Measurements from ENCODE around the gene KDM5A. TPM values are rescaled to one million over a fixed set of nuclear protein-coding genes. Genes with fewer than 3 reads are reported as not detected.

The KDM5A gene
- polyA plus RNA-seq, 1 of the 3 experiments (the other 2 are of a cell fraction), result 6.2 TPM

GRCh38 chr12:288687-289086, 100.4 kb downstream of the KDM5A start:
- ChIA-PET POLR2A (no interaction called here), CTCF (no interaction called here)
- Histone ChIP-seq H4K20me1 (ENCODE audit: insufficient read depth) (no peaks in the 10 kb centered on the region), H3K79me2 (ENCODE audit: insufficient read depth) (peaks cover 13% of the 10 kb centered on the region; the same call in 1 of the 2 replicates), H2AFZ (ENCODE audit: low read depth) (no peak overlapping the region), H3K4me3 (ENCODE audit: low read depth in 2 of 2, low read length in 1 of 2) (no peak overlapping the region), H3K9ac (no peak overlapping the region), H3K9me3 (no peaks in the 10 kb centered on the region), H3K9me2 (no peaks in the 10 kb centered on the region), H3K36me3 (replicated peaks in 1 of 2; ENCODE audit: control insufficient read depth in 1 of 2, insufficient read depth in 2 of 2, low read length in 1 of 2) (peaks cover 69 to 80% of the 10 kb centered on the region in 2 experiments), H3K4me1 (ENCODE audit: control insufficient read depth in 1 of 2, insufficient read depth in 2 of 2, low read depth in 1 of 2, low read length in 1 of 2) (peaks cover 0 to 14% of the 10 kb centered on the region in 2 experiments; a peak in 1 of 4 replicates), H3F3A (replicated peaks; ENCODE audit: insufficient read depth) (peaks cover 20% of the 10 kb centered on the region), H3K27me3 (ENCODE audit: insufficient read depth) (no peaks in the 10 kb centered on the region), H3K4me2 (no peak overlapping the region), H3K27ac (ENCODE audit: low read depth in 2 of 2, low read length in 1 of 2) (no peak overlapping the region)
- 91% methylated on average over 5 of the region's 5 CpGs for WGBS (ENCODE audit: low lambda C conversion rate)
- TF ChIP-seq ELF1 (IDR thresholded peaks at IDR 0.05), result no peak
- no peak for TF ChIP-seq MEF2A (IDR thresholded peaks at IDR 0.05; ENCODE audit: borderline replicate concordance, low read depth)
- no peak for TF ChIP-seq RXRA (IDR thresholded peaks at IDR 0.05; ENCODE audit: borderline replicate concordance, low read depth)
- TF ChIP-seq SMC3 (IDR thresholded peaks at IDR 0.05; ENCODE audit: low read depth, low read length), result no peak
- TF ChIP-seq GABPA (IDR thresholded peaks at IDR 0.05; ENCODE audit: low read depth), result no peak
- TF ChIP-seq MXI1 (IDR thresholded peaks at IDR 0.05; ENCODE audit: low read depth, low read length), result no peak
- no peak for TF ChIP-seq CHD2 (IDR thresholded peaks at IDR 0.05; ENCODE audit: low read length, partially characterized antibody)
- no peak for TF ChIP-seq GATA2 (CRISPR knock-in tag; IDR thresholded peaks at IDR 0.05)
- no peak for TF ChIP-seq TEAD4 (IDR thresholded peaks at IDR 0.05; ENCODE audit: borderline replicate concordance, insufficient read depth)
- DNase-seq, result no peak

GRCh38 chr12:286531-287300, 102.4 kb downstream of the KDM5A start:
- no peaks in the 10 kb centered on the region for H3K9me2 ChIP-seq
- H3K9ac ChIP-seq, result no peak overlapping the region
- 98% methylated on average over 5 of the region's 5 CpGs for WGBS (ENCODE audit: low lambda C conversion rate)
- no peak overlapping the region for H3K4me2 ChIP-seq
- H3K36me3 ChIP-seq (replicated peaks in 1 of 2; ENCODE audit: control insufficient read depth in 1 of 2, insufficient read depth in 2 of 2, low read length in 1 of 2), result peaks cover 71 to 83% of the 10 kb centered on the region in 2 experiments
- no peak overlapping the region for H3K27ac ChIP-seq (ENCODE audit: low read depth in 2 of 2, low read length in 1 of 2)
- peaks cover 5% of the 10 kb centered on the region for H3F3A ChIP-seq (replicated peaks; ENCODE audit: insufficient read depth)
- ChIA-PET CTCF (interaction anchor here (0.9 to 1.1 kb wide), 3 partner anchors 11 to 83 kb away, joined by 3 to 5 read pairs (median 3); partner anchors contain the start of gene SLC6A13), POLR2A (no interaction called here)
- no peaks in the 10 kb centered on the region for H3K27me3 ChIP-seq (ENCODE audit: insufficient read depth)
- TF ChIP-seq ELF1 (IDR thresholded peaks at IDR 0.05) (no peak), SIN3A (IDR thresholded peaks at IDR 0.05; ENCODE audit: borderline replicate concordance, low read depth, low read length) (no peak), EP300 (IDR thresholded peaks at IDR 0.05; ENCODE audit: borderline replicate concordance in 1 of 2, low read depth in 1 of 2, low read length in 1 of 2) (no peak), MXI1 (IDR thresholded peaks at IDR 0.05; ENCODE audit: low read depth, low read length) (no peak), TAF1 (IDR thresholded peaks at IDR 0.05; ENCODE audit: borderline replicate concordance, low read depth, low read length) (no peak), MAX (IDR thresholded peaks at IDR 0.05; ENCODE audit: low read depth) (no peak), GATA2 (CRISPR knock-in tag; IDR thresholded peaks at IDR 0.05) (no peak), USF2 (IDR thresholded peaks at IDR 0.05; ENCODE audit: borderline replicate concordance, low read depth, low read length) (no peak), FOXJ3 (CRISPR knock-in tag; IDR thresholded peaks at IDR 0.05) (no peak), NRF1 (IDR thresholded peaks at IDR 0.05; ENCODE audit: low read depth, low read length) (no peak), NFIC (IDR thresholded peaks at IDR 0.05; ENCODE audit: borderline replicate concordance) (no peak), MEF2A (IDR thresholded peaks at IDR 0.05; ENCODE audit: borderline replicate concordance, low read depth) (no peak), YY1 (IDR thresholded peaks at IDR 0.05; ENCODE audit: low read depth) (no peak)
- no peaks in the 10 kb centered on the region; a peak in 1 of 4 replicates for H3K4me1 ChIP-seq (ENCODE audit: control insufficient read depth in 1 of 2, insufficient read depth in 2 of 2, low read depth in 1 of 2, low read length in 1 of 2)
- H4K20me1 ChIP-seq (ENCODE audit: insufficient read depth), result no peaks in the 10 kb centered on the region
- H2AFZ ChIP-seq (ENCODE audit: low read depth), result no peak overlapping the region
- no peak overlapping the region for H3K4me3 ChIP-seq (ENCODE audit: low read depth in 2 of 2, low read length in 1 of 2)
- no peak for DNase-seq
- peaks cover 9% of the 10 kb centered on the region; the same call in 1 of the 2 replicates for H3K79me2 ChIP-seq (ENCODE audit: insufficient read depth)
- no peaks in the 10 kb centered on the region for H3K9me3 ChIP-seq
